Loucy (cell line): ENCODE data around the gene BANK1.

Source experiments
- H2AFZ ChIP-seq: fragments of 200-600 bp; sonication (generic); 2 replicates; pipeline ENCODE4 v1.6.0; 2016; ENCODE audit warnings: antibody characterized with exemption, mild to moderate bottlenecking, low read length, moderate library complexity
- H3F3A ChIP-seq: fragments of 200-600 bp; 2 replicates; pipeline ENCODE4 v1.6.0; 2016; ENCODE audit warnings: antibody characterized with exemption, low read depth, mild to moderate bottlenecking
- H3K27me3 ChIP-seq: fragments of 200-600 bp; sonication (generic); 2 replicates; pipeline ENCODE4 v1.6.1; 2014; ENCODE audit warnings: low read length, mild to moderate bottlenecking; ENCODE audit not compliant: insufficient read depth, poor library complexity, severe bottlenecking
- H3K36me3 ChIP-seq: fragments of 200-600 bp; sonication (generic); 2 replicates; pipeline ENCODE4 v1.6.1; 2016; ENCODE audit warnings: low read length; ENCODE audit not compliant: insufficient read depth
- H3K4me1 ChIP-seq: fragments of 200-600 bp; sonication (generic); 2 replicates; pipeline ENCODE4 v1.5.1; 2014; ENCODE audit warnings: low read length, mild to moderate bottlenecking; ENCODE audit not compliant: insufficient read depth, poor library complexity, severe bottlenecking
- H3K4me2 ChIP-seq: fragments of 200-600 bp; sonication (generic); 2 replicates; pipeline ENCODE4 v1.6.0; 2014; ENCODE audit warnings: antibody characterized with exemption, low read length, low read depth, mild to moderate bottlenecking; ENCODE audit not compliant: poor library complexity, severe bottlenecking
- H3K4me3 ChIP-seq: fragments of 200-600 bp; sonication (generic); 2 replicates; pipeline ENCODE4 v1.5.1; 2014; ENCODE audit warnings: low read length, mild to moderate bottlenecking, mixed read lengths; ENCODE audit not compliant: poor library complexity, severe bottlenecking
- H3K79me2 ChIP-seq: fragments of 200-600 bp; sonication (generic); 2 replicates; pipeline ENCODE4 v1.6.1; 2014; ENCODE audit warnings: low read length; ENCODE audit not compliant: insufficient read depth
- H3K9ac ChIP-seq: fragments of 200-600 bp; sonication (generic); 2 replicates; pipeline ENCODE4 v1.6.0; 2014; ENCODE audit warnings: mild to moderate bottlenecking, low read depth, low read length, moderate library complexity; ENCODE audit not compliant: poor library complexity, severe bottlenecking
- H3K9me2 ChIP-seq: fragments of 200-600 bp; sonication (generic); replicated peaks from 2 replicates; pipeline ENCODE4 v1.6.1; 2016; ENCODE audit warnings: low read depth, low read length, mixed read lengths
- H3K9me3 ChIP-seq: fragments of 200-600 bp; sonication (generic); 2 replicates; pipeline ENCODE4 v1.6.1; 2014; ENCODE audit warnings: mild to moderate bottlenecking, antibody characterized with exemption, low read length, low read depth; ENCODE audit not compliant: insufficient read depth
- H4K20me1 ChIP-seq: fragments of 200-600 bp; sonication (generic); 2 replicates; pipeline ENCODE4 v1.6.0; 2014; ENCODE audit warnings: antibody characterized with exemption, low read length, mild to moderate bottlenecking; ENCODE audit not compliant: insufficient read depth, poor library complexity, severe bottlenecking
- CTCF ChIP-seq: fragments of 200-600 bp; sonication (generic); conservative IDR thresholded peaks from 2 replicates; pipeline ENCODE4 v1.5.1; 2014; ENCODE audit warnings: mild to moderate bottlenecking, antibody characterized with exemption, low read length
- EZH2phosphoT487 ChIP-seq: fragments of 200-600 bp; IDR thresholded peaks from 2 replicates; pipeline ENCODE4 v1.6.1; 2018; ENCODE audit warnings: antibody characterized with exemption, mild to moderate bottlenecking, moderate library complexity, borderline replicate concordance

BANK1 gene

GRCh38 chr4:101942891-101943290, 152.4 kb downstream of the BANK1 start:
- Histone ChIP-seq H3K4me2 (no peak overlapping the region), H3K4me1 (no peaks in the 10 kb centered on the region), H3K9me3 (no peaks in the 10 kb centered on the region), H4K20me1 (no peaks in the 10 kb centered on the region), H3K9me2 (no peaks in the 10 kb centered on the region), H3K9ac (no peak overlapping the region), H3K36me3 (no peaks in the 10 kb centered on the region), H3F3A (no peaks in the 10 kb centered on the region), H3K79me2 (no peaks in the 10 kb centered on the region), H3K4me3 (no peak overlapping the region), H3K27me3 (no peaks in the 10 kb centered on the region), H2AFZ (no peak overlapping the region)
- no peak for TF ChIP-seq CTCF
- no peak for TF ChIP-seq EZH2phosphoT487

DNA sequence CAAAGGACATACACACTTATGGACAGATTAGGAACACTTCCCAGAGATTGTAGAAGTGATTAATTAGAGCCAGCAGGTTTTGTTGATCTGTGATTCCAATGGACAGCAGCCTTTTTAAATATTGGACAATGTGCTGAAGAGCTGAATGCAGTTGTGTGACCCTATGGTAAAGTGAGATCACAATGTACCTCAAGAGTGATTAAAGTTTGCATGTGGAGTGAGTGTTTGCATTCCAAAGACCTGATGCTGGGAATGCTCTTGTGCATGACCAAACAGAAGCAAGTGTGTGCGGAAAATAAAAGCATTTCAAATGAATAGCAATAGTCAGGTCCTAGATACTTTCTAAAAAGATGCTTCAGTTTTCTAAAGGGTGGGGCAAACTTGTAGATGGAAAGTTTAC, 154.1 kb downstream of the BANK1 start:
- no peak for TF ChIP-seq EZH2phosphoT487
- TF ChIP-seq CTCF: no peak
- no peak overlapping the region for H3K4me3 ChIP-seq

GRCh38 chr4:101948055-101948454, 157.5 kb downstream of the BANK1 start:
- H3K9ac ChIP-seq: no peak overlapping the region
- no peaks in the 10 kb centered on the region for H3K79me2 ChIP-seq
- H4K20me1 ChIP-seq: no peaks in the 10 kb centered on the region
- H3K9me2 ChIP-seq: no peaks in the 10 kb centered on the region
- no peaks in the 10 kb centered on the region for H3F3A ChIP-seq
- no peak overlapping the region for H3K4me2 ChIP-seq
- H2AFZ ChIP-seq: no peak overlapping the region
- no peaks in the 10 kb centered on the region for H3K9me3 ChIP-seq
- H3K4me1 ChIP-seq: no peaks in the 10 kb centered on the region
- H3K36me3 ChIP-seq: no peaks in the 10 kb centered on the region
- TF ChIP-seq EZH2phosphoT487 (no peak), CTCF (no peak)
- no peak overlapping the region for H3K4me3 ChIP-seq
- H3K27me3 ChIP-seq: no peaks in the 10 kb centered on the region

More for the DNA sequence above, 154.1 kb downstream of the BANK1 start:
- Histone ChIP-seq H3K9me3 (no peaks in the 10 kb centered on the region), H4K20me1 (no peaks in the 10 kb centered on the region), H3F3A (no peaks in the 10 kb centered on the region), H2AFZ (no peak overlapping the region), H3K4me2 (no peak overlapping the region), H3K4me1 (no peaks in the 10 kb centered on the region), H3K9me2 (no peaks in the 10 kb centered on the region), H3K27me3 (no peaks in the 10 kb centered on the region), H3K36me3 (no peaks in the 10 kb centered on the region), H3K9ac (no peak overlapping the region), H3K79me2 (no peaks in the 10 kb centered on the region)
